Keratinocyte (primary cell): ENCODE measurements around the gene EXOC3L1. TPM values are rescaled to one million over a fixed set of nuclear protein-coding genes. Genes with fewer than 3 reads are reported as not detected.

Experiments
- DNase-seq: peaks from one replicate; pipeline ENCODE4 v3.0.0-alpha.2; 2011; ENCODE audit warnings: low read depth, missing footprints, low spot score
- FAIRE-seq: peaks from 2 replicates; lab custom pipeline; 2011; peaks lifted over from hg19 to GRCh38; lab: Jason Lieb, UNC
- H2AFZ ChIP-seq: 2 replicates; pipeline ENCODE4 v1.6.0; 2012; ENCODE audit warnings: low read length, control low read depth, inconsistent platforms; ENCODE audit not compliant: control insufficient read depth
- H3K27ac ChIP-seq: 2 replicates; pipeline ENCODE4 v1.5.1; 2011; ENCODE audit warnings: low read length; ENCODE audit not compliant: control insufficient read depth, insufficient read depth
- H3K27me3 ChIP-seq: 3 replicates; pipeline ENCODE4 v1.6.0; 2011; ENCODE audit warnings: low read length; ENCODE audit not compliant: control insufficient read depth, insufficient read depth; ENCODE audit errors: extremely low read depth
- H3K36me3 ChIP-seq, 2 experiments: 2 replicates in 1 of 2; 3 replicates in 1 of 2; pipeline ENCODE4 v1.5.1; 2011; ENCODE audit warnings: low read length in 2 of 2, mild to moderate bottlenecking in 1 of 2; ENCODE audit not compliant: control insufficient read depth in 2 of 2, insufficient read depth in 2 of 2; ENCODE audit errors: extremely low read depth in 1 of 2
- H3K4me1 ChIP-seq: 3 replicates; pipeline ENCODE4 v1.5.1; 2011; ENCODE audit warnings: low read length; ENCODE audit not compliant: control insufficient read depth, insufficient read depth; ENCODE audit errors: extremely low read depth
- H3K4me2 ChIP-seq: 3 replicates; pipeline ENCODE4 v1.6.0; 2011; ENCODE audit warnings: low read depth, low read length; ENCODE audit not compliant: control insufficient read depth, insufficient read depth; ENCODE audit errors: extremely low read depth
- H3K4me3 ChIP-seq, 3 experiments: fragments of 200-600 bp in 1 of 3; sonication (generic) in 1 of 3; 2 replicates in 2 of 3; 3 replicates in 1 of 3; pipeline ENCODE4 v1.5.1; 2011 to 2016; ENCODE audit warnings: low read length in 3 of 3, mild to moderate bottlenecking in 3 of 3, control low read depth in 2 of 3, inconsistent platforms in 1 of 3, low read depth in 1 of 3, mixed read lengths in 1 of 3, mixed run types in 1 of 3, moderate library complexity in 1 of 3; ENCODE audit not compliant: control insufficient read depth in 2 of 3, insufficient read depth in 2 of 3; ENCODE audit errors: extremely low read depth in 1 of 3
- H3K79me2 ChIP-seq: 2 replicates; pipeline ENCODE4 v1.6.0; 2012; ENCODE audit warnings: low read length; ENCODE audit not compliant: control insufficient read depth, insufficient read depth
- H3K9ac ChIP-seq: 3 replicates; pipeline ENCODE4 v1.6.0; 2011; ENCODE audit warnings: low read length; ENCODE audit not compliant: control insufficient read depth, insufficient read depth; ENCODE audit errors: extremely low read depth
- H3K9me1 ChIP-seq: 3 replicates; pipeline ENCODE4 v1.6.0; 2011; ENCODE audit warnings: low read length; ENCODE audit not compliant: control insufficient read depth, insufficient read depth; ENCODE audit errors: extremely low read depth
- H3K9me3 ChIP-seq: 2 replicates; pipeline ENCODE4 v1.5.1; 2012; ENCODE audit warnings: low read depth, low read length; ENCODE audit not compliant: control insufficient read depth
- H4K20me1 ChIP-seq: 3 replicates; pipeline ENCODE4 v1.6.0; 2011; ENCODE audit warnings: low read length; ENCODE audit not compliant: control insufficient read depth, insufficient read depth; ENCODE audit errors: extremely low read depth
- EZH2 ChIP-seq: IDR thresholded peaks from one replicate; pipeline ENCODE4 v1.6.1; 2012; ENCODE audit warnings: inconsistent platforms, mild to moderate bottlenecking, low read length, moderate library complexity
- dilution Hi-C: fragments of 300-500 bp; cut with MboI; formaldehyde crosslinking; loops from one replicate; pipeline ENCODE4 v1.7.0; 2020; ENCODE audit warnings: low sequenced_read_pairs; ENCODE audit not compliant: extremely low pct_ligation_motif_present
- polyA plus RNA-seq, 5 experiments: library from polyadenylated mRNA; depleted of rRNA in 3 of 5; stranded (reverse) in 3 of 5; stranded (forward) in 1 of 5; unstranded in 1 of 5; fragments of >200 nt; gene quantifications; 1 replicate in 1 of 5; 2 replicates in 3 of 5; 3 replicates in 1 of 5; pipeline versions ENCODE4 v1.2.1 to v1.2.3, GENCODE V29; 2011 to 2012; ENCODE audit warnings: missing spikeins in 2 of 5, low read depth in 1 of 5, low replicate concordance in 1 of 5
- TF ChIP-seq, protein P1 (sequence below), 3 experiments: IDR thresholded peaks in 1 of 3; conservative IDR thresholded peaks in 1 of 3; optimal IDR thresholded peaks in 1 of 3; 2 replicates in 2 of 3; 3 replicates in 1 of 3; pipeline versions ENCODE3 to v1.5.1; 2011; ENCODE audit warnings: low read length in 3 of 3, mild to moderate bottlenecking in 3 of 3, moderate library complexity in 2 of 3, control low read depth in 1 of 3, inconsistent platforms in 1 of 3; ENCODE audit not compliant: insufficient read depth in 2 of 3; ENCODE audit errors: extremely low read depth in 1 of 3

The EXOC3L1 gene
- polyA plus RNA-seq, 1 donor (not counting 4 experiments of a cell fraction or from before 2014, with no cell fraction given) = not detected

DNA sequence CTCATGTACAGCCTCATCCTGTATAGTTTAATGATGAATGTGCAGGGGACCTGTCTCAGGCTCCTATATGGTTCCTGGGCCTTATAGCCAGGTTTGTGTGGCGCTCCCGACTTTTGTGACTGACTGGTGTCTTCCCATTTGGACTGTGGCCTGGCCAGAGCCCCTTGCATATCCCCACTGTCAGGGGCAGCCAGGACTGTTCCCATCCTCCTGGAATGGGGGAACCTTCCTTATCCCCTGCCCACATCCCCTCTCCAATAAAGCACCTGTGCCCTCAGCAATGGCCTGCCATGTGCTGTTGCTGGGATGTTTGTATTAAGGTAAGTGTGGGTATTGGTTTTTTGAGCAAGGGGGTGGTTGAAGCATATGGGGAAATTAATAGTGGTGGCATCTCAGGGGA is 41.7 kb downstream of the EXOC3L1 start:
- Histone ChIP-seq H3K27me3 (no peaks in the 10 kb centered on the region), H3K4me2 (no peak overlapping the region), H3K9ac (no peak overlapping the region), H4K20me1 (no peaks in the 10 kb centered on the region), H3K9me1 (no peaks in the 10 kb centered on the region), H3K36me3 (peaks cover 36 to 41% of the 10 kb centered on the region in 2 experiments), H3K27ac (no peak overlapping the region), H3K4me1 (peaks cover 14% of the 10 kb centered on the region), H3K4me3 (no peak overlapping the region), H3K79me2 (no peaks in the 10 kb centered on the region), H3K9me3 (no peaks in the 10 kb centered on the region), H2AFZ (no peak overlapping the region)
- no peak for DNase-seq
- FAIRE-seq = no peak
- no peak for TF ChIP-seq EZH2
- TF ChIP-seq, protein P1, sequence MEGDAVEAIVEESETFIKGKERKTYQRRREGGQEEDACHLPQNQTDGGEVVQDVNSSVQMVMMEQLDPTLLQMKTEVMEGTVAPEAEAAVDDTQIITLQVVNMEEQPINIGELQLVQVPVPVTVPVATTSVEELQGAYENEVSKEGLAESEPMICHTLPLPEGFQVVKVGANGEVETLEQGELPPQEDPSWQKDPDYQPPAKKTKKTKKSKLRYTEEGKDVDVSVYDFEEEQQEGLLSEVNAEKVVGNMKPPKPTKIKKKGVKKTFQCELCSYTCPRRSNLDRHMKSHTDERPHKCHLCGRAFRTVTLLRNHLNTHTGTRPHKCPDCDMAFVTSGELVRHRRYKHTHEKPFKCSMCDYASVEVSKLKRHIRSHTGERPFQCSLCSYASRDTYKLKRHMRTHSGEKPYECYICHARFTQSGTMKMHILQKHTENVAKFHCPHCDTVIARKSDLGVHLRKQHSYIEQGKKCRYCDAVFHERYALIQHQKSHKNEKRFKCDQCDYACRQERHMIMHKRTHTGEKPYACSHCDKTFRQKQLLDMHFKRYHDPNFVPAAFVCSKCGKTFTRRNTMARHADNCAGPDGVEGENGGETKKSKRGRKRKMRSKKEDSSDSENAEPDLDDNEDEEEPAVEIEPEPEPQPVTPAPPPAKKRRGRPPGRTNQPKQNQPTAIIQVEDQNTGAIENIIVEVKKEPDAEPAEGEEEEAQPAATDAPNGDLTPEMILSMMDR (optimal IDR thresholded peaks at IDR 0.05 in 1 of 3, IDR thresholded peaks at IDR 0.05 in 1 of 3, conservative IDR thresholded peaks at IDR 0.05 in 1 of 3; ENCODE audit: extremely low read depth in 1 of 3, insufficient read depth in 2 of 3, low read length in 3 of 3) = no peak
- dilution Hi-C loops = no loop called here

DNA sequence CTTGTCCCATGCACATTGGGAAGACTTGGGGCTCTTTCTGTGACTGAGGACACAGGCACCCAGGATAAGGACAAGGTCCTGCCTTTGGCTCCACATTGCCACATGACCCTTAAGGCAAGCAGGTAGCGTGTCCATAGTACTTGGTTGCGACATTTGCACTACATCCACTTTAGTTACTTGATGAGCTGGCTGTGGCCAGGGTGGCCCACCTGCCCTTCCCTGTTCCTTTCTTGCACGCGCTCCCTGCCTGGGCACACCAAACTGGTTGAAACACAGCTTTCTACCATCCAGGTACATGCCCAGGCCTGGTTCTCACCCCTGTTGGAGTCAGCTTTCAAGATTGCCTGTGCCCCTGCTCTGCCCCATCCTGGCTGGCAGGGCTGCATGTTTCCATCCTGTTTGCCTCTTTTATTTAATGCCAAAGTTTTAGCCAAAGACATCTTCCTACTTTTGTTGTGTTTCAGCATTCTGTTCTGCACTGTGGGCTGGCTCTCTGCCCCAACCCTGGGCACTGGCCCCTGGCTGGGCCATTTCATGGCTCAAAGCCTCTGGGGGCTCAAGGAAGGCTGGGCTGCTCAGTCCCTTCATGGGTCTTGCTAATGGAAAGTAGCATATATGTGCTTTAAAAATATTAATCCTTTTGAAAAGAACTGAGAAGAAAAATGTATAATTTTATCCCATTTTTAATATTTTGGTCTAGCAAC is 42.3 kb downstream of the EXOC3L1 start:
- dilution Hi-C loops = no loop called here
- Histone ChIP-seq H3K9me3 (no peaks in the 10 kb centered on the region), H3K36me3 (peaks cover 42 to 46% of the 10 kb centered on the region in 2 experiments), H3K4me2 (no peak overlapping the region), H3K9me1 (no peaks in the 10 kb centered on the region), H3K4me1 (peaks cover 14% of the 10 kb centered on the region), H3K27ac (peak overlapping the region; percentile 9), H3K79me2 (no peaks in the 10 kb centered on the region), H2AFZ (no peak overlapping the region), H4K20me1 (no peaks in the 10 kb centered on the region), H3K27me3 (no peaks in the 10 kb centered on the region), H3K9ac (no peak overlapping the region), H3K4me3 (no peak overlapping the region)
- FAIRE-seq = no peak
- DNase-seq = no peak
- TF ChIP-seq EZH2 = no peak
- TF ChIP-seq, protein P1 (optimal IDR thresholded peaks at IDR 0.05 in 1 of 3, IDR thresholded peaks at IDR 0.05 in 1 of 3, conservative IDR thresholded peaks at IDR 0.05 in 1 of 3; ENCODE audit: extremely low read depth in 1 of 3, insufficient read depth in 2 of 3, low read length in 3 of 3) = no peak
